Central memory CD8-positive, alpha-beta T cell (primary cell): ENCODE results near the gene LCE1C.

Source experiments
- ATAC-seq: fragments of 150-1000 bp; cut with Tn5 transposase; replicated peaks from 2 replicates; pipeline ENCODE4 v1.10.0; 2022; ENCODE audit warnings: mild to moderate bottlenecking, moderate FRiP score, moderate number of reproducible peaks; ENCODE audit not compliant: poor library complexity, severe bottlenecking; ENCODE audit errors: extremely low read depth
- DNase-seq, 2 donors: peaks; one replicate each; pipeline ENCODE4 v3.0.0; 2021; ENCODE audit warnings: low spot score in 2 of 2
- H3K27ac Mint-ChIP-seq: one replicate; pipeline ENCODE4 v1.8.0; 2022; ENCODE audit warnings: low read depth, mild to moderate bottlenecking, moderate library complexity, mixed read lengths
- H3K27me3 Mint-ChIP-seq: one replicate; pipeline ENCODE4 v1.8.0; 2022; ENCODE audit warnings: mixed read lengths
- H3K36me3 Mint-ChIP-seq: one replicate; pipeline ENCODE4 v1.8.0; 2022; ENCODE audit warnings: mild to moderate bottlenecking, moderate library complexity, mixed read lengths; ENCODE audit not compliant: insufficient read depth
- H3K4me1 Mint-ChIP-seq: one replicate; pipeline ENCODE4 v1.8.0; 2022; ENCODE audit warnings: mixed read lengths
- H3K4me3 Mint-ChIP-seq: one replicate; pipeline ENCODE4 v1.8.0; 2022; ENCODE audit warnings: mild to moderate bottlenecking, moderate library complexity, mixed read lengths
- H3K9me3 Mint-ChIP-seq: one replicate; pipeline ENCODE4 v1.8.0; 2022; ENCODE audit warnings: mixed read lengths

The LCE1C gene, protein sequence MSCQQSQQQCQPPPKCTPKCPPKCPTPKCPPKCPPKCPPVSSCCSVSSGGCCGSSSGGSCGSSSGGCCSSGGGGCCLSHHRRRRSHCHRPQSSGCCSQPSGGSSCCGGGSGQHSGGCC

DNA sequence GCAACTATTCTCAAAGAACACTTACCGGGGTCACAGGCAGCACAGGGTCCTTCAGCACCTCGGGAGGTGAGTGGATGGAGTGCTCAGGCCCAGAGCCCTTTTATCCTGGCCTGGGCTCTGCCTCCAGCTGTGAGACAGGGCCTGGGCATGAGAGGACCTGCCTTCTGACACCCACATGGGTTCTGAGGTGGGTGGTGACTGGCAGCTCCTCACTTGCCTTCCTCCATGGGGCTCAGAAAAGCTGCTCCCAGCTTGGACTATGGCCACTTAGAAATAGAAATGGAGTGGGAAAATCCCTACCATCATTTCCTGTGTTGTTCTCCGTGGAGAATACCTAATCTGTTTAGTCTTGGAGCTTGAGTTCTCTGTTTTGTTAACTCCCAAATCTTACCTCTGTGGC is at the start of gene LCE1C:
LCE1C (minus strand) TSS at position 76 of the 400 bp plus-strand sequence. CDS start 1,173 bp downstream, outside the sequence.
- no peaks in the 10 kb centered on the region for H3K36me3 Mint-ChIP-seq
- DNase-seq (no peak), ATAC-seq (no peak)
- peaks cover 68% of the 10 kb centered on the region for H3K27me3 Mint-ChIP-seq
- H3K4me3 Mint-ChIP-seq = no peak within 1 kb of the TSS
- H3K9me3 Mint-ChIP-seq = no peaks in the 10 kb centered on the region
- no peak within 1 kb of the TSS for H3K27ac Mint-ChIP-seq
- H3K4me1 Mint-ChIP-seq = no peaks in the 10 kb centered on the region

DNA sequence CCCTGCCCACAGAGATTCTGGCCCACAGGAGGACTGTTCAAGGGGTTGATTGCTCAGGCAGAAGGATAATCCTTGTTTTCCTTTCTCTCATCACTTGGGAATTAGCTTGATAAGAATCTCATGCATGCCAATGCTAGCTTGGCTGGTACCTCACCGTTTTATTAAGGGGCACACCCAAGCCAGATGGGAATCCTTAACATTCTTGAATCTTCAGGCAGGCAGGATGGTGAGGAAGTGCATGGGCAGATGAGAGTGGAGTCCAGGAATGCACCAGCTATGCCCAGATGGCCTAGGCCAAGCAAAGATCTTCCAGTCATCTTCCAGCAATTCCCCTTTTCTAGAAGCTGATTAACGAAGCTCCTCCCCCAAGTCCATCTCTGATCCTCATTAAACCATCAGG is 49.2 kb upstream of the LCE1C start:
- H3K4me1 Mint-ChIP-seq = no peaks in the 10 kb centered on the region
- H3K36me3 Mint-ChIP-seq = no peaks in the 10 kb centered on the region
- no peak overlapping the region for H3K27ac Mint-ChIP-seq
- H3K4me3 Mint-ChIP-seq = no peak overlapping the region
- DNase-seq (no peak), ATAC-seq (no peak)
- peaks cover 31% of the 10 kb centered on the region for H3K27me3 Mint-ChIP-seq
- no peaks in the 10 kb centered on the region for H3K9me3 Mint-ChIP-seq

DNA sequence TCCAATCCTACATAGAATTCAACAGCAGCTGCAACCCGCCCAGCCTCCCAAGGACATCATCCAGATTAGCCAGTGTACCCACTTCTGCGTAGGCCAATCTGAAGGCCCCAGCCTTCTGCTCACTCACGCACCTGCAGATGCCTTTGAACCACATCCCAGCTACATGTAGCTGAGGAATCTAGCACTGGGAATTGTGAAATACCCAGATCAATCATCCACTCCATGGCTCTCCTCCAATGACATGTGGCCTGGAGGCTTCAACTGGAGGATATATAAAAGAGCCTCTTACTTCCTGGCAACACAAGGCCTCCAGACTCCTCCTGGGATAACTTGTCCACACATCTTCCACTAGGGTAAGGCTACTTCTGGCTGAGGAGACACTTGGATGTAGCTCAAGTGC is 36.1 kb upstream of the LCE1C start, which contains the start of gene LCE6A:
LCE6A (plus strand) TSS at position 301 of the 400 bp plus-strand sequence. CDS start 665 bp downstream, outside the sequence.
- Mint-ChIP-seq H3K9me3 (no peaks in the 10 kb centered on the region), H3K4me1 (no peaks in the 10 kb centered on the region), H3K27ac (no peak within 1 kb of the TSS), H3K36me3 (no peaks in the 10 kb centered on the region), H3K27me3 (peaks cover 53% of the 10 kb centered on the region), H3K4me3 (no peak within 1 kb of the TSS)
- ATAC-seq (no peak), DNase-seq (no peak)

DNA sequence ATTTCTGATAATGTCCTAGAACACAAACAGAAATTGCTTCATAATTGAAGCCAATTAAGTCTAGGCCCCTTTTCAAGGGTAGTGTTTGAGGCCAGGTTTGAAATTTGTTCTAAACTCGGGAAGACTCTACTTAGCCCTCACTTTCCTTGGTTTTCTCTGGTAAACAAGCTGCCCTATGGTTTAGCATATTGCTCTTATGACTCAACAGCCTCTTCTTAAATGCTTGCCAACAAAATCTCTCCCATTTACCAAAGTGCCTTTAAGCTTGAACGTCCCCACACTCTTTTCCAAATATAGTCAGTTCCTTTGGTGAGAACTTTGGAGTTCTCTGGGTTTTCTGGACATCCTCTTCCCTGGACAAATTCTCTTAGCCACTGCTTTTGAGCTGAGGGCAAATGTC is 30.4 kb upstream of the LCE1C start:
- ATAC-seq (no peak), DNase-seq (no peak)
- no peak overlapping the region for H3K4me3 Mint-ChIP-seq
- no peaks in the 10 kb centered on the region for H3K9me3 Mint-ChIP-seq
- no peaks in the 10 kb centered on the region for H3K36me3 Mint-ChIP-seq
- H3K4me1 Mint-ChIP-seq = no peaks in the 10 kb centered on the region
- H3K27ac Mint-ChIP-seq = no peak overlapping the region
- H3K27me3 Mint-ChIP-seq = peaks cover 45% of the 10 kb centered on the region

DNA sequence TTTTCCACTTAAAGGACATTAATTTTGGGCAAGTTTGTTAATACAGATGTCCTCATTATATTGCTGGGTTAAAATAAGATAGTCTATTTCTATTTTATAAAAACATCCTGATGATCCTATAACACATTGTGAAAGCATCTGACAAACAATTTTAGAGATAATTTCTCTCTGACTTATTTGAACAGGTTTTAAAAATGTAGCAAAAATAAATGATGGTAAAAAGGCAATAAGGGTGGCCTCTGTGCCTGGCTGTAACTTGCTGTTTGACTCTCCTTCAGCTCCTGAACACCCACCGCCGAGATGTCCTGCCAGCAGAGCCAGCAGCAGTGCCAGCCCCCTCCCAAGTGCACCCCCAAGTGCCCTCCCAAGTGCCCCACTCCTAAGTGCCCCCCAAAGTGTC is 20.7 kb upstream of the LCE1C start, which contains the start of gene LCE1A:
LCE1A (plus strand) TSS at position 301 of the 400 bp plus-strand sequence; CDS start at position 301, 0 bp downstream.
- DNase-seq (no peak), ATAC-seq (no peak)
- H3K27me3 Mint-ChIP-seq = peaks cover 64% of the 10 kb centered on the region
- no peaks in the 10 kb centered on the region for H3K4me1 Mint-ChIP-seq
- no peak within 1 kb of the TSS for H3K4me3 Mint-ChIP-seq
- H3K27ac Mint-ChIP-seq = no peak within 1 kb of the TSS
- H3K9me3 Mint-ChIP-seq = no peaks in the 10 kb centered on the region
- H3K36me3 Mint-ChIP-seq = no peaks in the 10 kb centered on the region

DNA sequence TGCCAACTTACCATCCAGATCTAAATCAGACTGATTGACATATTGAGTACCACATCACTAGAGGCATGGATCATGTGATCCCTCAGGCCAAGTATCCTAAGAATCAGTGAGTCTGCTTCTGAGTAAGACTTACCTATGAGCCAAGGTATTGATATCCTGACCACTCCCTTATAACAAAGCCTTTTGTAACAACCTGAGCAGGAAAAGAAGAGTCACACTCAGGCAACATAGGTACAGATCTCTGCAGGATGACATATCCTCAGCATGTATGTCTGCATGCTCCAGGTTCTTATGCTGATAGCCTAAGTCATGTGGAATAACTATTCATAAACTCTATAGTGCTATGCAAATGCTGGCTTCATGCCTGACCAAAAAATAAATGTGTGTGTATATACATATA is 18.5 kb upstream of the LCE1C start:
- DNase-seq (no peak), ATAC-seq (no peak)
- H3K9me3 Mint-ChIP-seq = no peaks in the 10 kb centered on the region
- H3K27me3 Mint-ChIP-seq = peaks cover 44% of the 10 kb centered on the region
- no peaks in the 10 kb centered on the region for H3K4me1 Mint-ChIP-seq
- H3K27ac Mint-ChIP-seq = no peak overlapping the region
- H3K4me3 Mint-ChIP-seq = no peak overlapping the region
- no peaks in the 10 kb centered on the region for H3K36me3 Mint-ChIP-seq

DNA sequence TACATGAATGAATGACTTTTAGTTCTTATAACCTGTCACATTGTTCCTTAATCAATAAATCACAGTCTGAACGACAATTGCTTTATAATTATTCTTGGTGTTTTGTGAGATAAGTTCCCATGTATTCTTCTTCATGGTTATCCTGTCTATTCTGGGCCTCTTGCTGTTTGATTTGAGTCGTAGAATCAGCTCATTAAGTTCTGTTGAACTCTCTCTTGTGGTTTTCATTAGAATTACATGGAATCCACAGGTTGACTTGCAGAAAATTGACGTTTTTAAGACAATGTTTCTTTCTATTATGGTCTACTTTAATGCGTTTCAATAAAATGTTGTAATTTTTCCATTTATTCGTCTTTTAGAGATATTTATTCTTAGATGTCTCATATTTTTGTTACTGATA is 16.8 kb upstream of the LCE1C start:
- no peak overlapping the region for H3K4me3 Mint-ChIP-seq
- peaks cover 28% of the 10 kb centered on the region for H3K27me3 Mint-ChIP-seq
- no peak for DNase-seq
- no peaks in the 10 kb centered on the region for H3K36me3 Mint-ChIP-seq
- no peaks in the 10 kb centered on the region for H3K9me3 Mint-ChIP-seq
- no peak for ATAC-seq
- no peak overlapping the region for H3K27ac Mint-ChIP-seq
- H3K4me1 Mint-ChIP-seq = no peaks in the 10 kb centered on the region

DNA sequence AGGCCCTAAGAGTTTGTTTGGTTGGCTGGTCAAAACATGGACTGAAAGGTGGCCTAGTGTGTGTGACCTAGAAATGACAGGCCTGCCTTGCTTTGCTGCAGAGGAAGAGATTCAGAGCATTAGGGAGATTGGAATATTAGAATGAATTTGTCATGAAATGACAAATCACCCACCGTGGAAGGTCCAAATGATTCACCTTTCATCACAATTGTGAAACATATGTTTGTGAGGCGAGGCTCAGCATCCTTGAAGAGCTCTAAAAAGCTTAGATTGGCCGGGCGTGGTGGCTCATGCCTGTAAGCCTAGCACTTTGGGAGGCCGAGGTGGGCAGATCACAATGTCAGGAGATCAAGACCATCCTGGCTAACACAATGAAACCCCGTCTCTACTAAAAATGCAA is 10.9 kb upstream of the LCE1C start:
- no peak overlapping the region for H3K27ac Mint-ChIP-seq
- H3K36me3 Mint-ChIP-seq = no peaks in the 10 kb centered on the region
- no peak for ATAC-seq
- H3K9me3 Mint-ChIP-seq = no peaks in the 10 kb centered on the region
- no peaks in the 10 kb centered on the region for H3K4me1 Mint-ChIP-seq
- H3K4me3 Mint-ChIP-seq = no peak overlapping the region
- no peak for DNase-seq
- H3K27me3 Mint-ChIP-seq = peaks cover 28% of the 10 kb centered on the region

DNA sequence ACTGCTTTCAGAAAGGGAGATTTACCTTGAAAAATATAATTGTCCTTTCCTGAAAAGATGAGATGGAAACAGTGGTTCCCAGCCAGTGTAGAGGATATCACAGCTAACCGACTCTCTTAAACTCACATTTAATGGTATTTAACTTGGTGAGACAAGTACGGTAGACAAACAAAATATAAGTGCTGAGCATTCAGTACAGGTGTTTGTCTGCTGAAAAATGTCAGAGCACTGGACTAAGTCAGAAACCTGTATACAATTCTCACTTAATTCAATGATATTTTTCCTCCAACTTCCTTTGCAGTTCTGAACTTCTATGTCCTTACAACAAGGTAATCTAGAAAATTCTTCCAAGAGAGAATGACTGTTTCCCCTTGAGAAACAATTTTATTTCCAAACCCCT is 5.2 kb upstream of the LCE1C start, which contains the start of gene LCE1B:
LCE1B (plus strand) TSS at position 301 of the 400 bp plus-strand sequence. CDS start 476 bp downstream, outside the sequence.
- no peak for DNase-seq
- Mint-ChIP-seq H3K9me3 (no peaks in the 10 kb centered on the region), H3K27ac (no peak within 1 kb of the TSS), H3K4me3 (no peak within 1 kb of the TSS), H3K27me3 (peaks cover 67% of the 10 kb centered on the region), H3K36me3 (no peaks in the 10 kb centered on the region), H3K4me1 (no peaks in the 10 kb centered on the region)
- ATAC-seq = no peak

DNA sequence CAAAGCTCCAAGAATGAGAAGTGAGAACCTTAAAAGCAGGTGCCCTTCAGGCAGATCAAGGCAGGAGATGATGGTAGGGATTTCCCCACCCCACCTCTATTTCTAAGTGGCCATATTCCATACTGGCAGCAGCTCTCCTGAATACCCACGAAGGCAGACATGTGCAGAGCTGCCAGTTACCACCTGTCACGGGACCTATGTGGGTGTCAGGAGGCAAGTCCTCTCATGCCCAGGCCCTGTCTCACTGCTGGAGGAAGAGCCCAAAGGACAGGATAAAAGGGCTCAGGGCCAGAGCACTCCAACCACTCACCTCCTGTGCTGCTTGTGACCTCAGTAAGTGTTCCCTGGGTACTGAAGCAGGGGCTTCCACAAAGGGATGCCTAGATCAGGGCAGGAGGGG is 4.6 kb upstream of the LCE1C start:
- peaks cover 68% of the 10 kb centered on the region for H3K27me3 Mint-ChIP-seq
- no peak for ATAC-seq
- H3K4me3 Mint-ChIP-seq = no peak overlapping the region
- no peaks in the 10 kb centered on the region for H3K9me3 Mint-ChIP-seq
- H3K27ac Mint-ChIP-seq = no peak overlapping the region
- H3K4me1 Mint-ChIP-seq = no peaks in the 10 kb centered on the region
- no peaks in the 10 kb centered on the region for H3K36me3 Mint-ChIP-seq
- DNase-seq = no peak

DNA sequence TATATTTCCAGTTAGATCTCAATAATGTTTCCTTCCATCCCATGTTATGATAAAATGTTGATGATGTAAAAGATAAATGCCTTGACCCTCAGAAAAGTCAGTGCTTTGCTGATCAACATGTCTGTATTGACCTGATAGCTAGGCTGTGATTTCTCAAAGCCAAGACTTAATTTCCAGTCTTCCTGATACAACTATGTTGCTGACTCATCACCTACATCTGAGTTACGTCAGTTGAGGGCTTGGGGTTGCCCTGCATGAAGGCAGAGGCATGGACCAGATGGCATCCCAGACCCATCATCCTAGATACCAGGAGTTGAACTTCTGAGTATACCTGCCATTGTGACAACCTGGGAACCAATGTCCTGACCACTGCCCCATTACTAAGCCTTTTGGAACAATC is 5.1 kb downstream of the LCE1C start:
- no peak overlapping the region for H3K27ac Mint-ChIP-seq
- H3K4me1 Mint-ChIP-seq = no peaks in the 10 kb centered on the region
- DNase-seq (no peak), ATAC-seq (no peak)
- H3K27me3 Mint-ChIP-seq = peaks cover 50% of the 10 kb centered on the region
- H3K9me3 Mint-ChIP-seq = no peaks in the 10 kb centered on the region
- no peaks in the 10 kb centered on the region for H3K36me3 Mint-ChIP-seq
- H3K4me3 Mint-ChIP-seq = no peak overlapping the region

DNA sequence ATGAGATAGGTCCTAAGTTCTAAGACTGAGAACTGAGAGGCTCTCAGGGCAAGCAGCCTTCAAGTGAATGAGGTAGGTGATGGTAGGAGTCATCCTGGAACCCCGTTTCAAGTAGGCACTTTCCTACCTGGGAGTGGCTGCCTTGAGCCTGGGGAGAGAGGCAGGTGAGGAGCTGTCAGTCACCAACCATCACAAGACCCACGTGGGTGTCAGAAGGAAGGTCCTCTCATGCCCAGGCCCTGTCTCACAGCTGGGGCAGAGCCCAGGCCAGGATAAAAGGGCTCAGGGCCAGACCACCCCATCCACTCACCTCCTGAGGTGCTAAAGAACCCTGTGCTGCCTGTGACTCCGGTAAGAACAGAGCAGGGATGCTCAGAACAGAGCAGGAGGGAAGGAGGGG is 10.0 kb downstream of the LCE1C start, which contains the start of gene LCE1D:
LCE1D (plus strand) TSS at position 301 of the 400 bp plus-strand sequence. CDS start 1,074 bp downstream, outside the sequence.
- Mint-ChIP-seq H3K4me1 (no peaks in the 10 kb centered on the region), H3K36me3 (no peaks in the 10 kb centered on the region), H3K27me3 (peaks cover 33% of the 10 kb centered on the region), H3K27ac (no peak within 1 kb of the TSS), H3K9me3 (no peaks in the 10 kb centered on the region), H3K4me3 (no peak within 1 kb of the TSS)
- DNase-seq = no peak
- no peak for ATAC-seq

DNA sequence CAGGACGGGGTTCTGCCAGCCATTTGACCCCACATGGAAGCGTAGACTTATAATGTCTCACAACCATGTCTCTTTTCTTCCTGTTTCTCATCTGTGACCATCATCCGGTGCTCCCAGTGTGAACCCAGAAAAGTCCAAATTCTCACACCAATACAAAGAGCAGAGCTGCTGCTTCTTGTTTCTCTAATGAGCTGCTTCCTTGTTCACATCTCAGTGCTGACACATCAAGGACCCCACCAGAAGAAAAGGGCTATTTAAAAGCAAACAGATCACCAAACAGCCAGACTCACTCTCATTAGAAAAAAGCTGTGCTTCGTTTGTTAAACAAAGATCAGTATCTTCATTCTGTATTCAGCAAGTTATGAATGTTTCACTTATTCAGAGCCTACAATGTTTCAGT is 10.8 kb downstream of the LCE1C start:
- Mint-ChIP-seq H3K4me3 (no peak overlapping the region), H3K36me3 (no peaks in the 10 kb centered on the region), H3K9me3 (no peaks in the 10 kb centered on the region), H3K27me3 (peaks cover 26% of the 10 kb centered on the region), H3K4me1 (no peaks in the 10 kb centered on the region), H3K27ac (no peak overlapping the region)
- ATAC-seq (no peak), DNase-seq (no peak)
